Measurements from ENCODE around the gene UNC13B. TPM values are rescaled to one million over a fixed set of nuclear protein-coding genes. Genes with fewer than 3 reads are reported as not detected.

The UNC13B gene
- total and polyA plus RNA-seq, 2 of the 13 experiments (the other 11 are each of a cell fraction or from before 2014, with no cell fraction given), result 14.0 to 18.3 TPM

DNA sequence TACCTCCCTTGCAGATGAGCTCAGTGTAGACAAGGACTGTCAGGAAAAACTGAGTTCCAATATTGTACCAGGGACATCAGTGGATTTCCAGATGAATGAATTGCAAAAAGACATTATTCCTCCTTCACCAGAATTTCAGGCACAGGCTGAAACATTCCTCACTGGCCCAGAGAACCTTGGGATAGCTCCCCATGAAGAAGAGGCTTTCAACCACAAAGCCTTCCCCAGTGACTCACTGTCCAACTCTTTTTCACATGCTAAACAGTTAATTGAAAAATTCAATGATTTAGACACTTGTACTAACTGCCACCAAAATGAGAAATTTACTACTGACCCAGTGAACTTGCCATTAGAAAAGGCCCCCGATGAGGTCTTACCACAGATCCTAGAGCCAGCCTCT is 144.5 kb downstream of the UNC13B start:
- H3K27ac ChIP-seq (ENCODE audit: extremely low read length, insufficient read depth, low read length), result no peak overlapping the region
- no peak overlapping the region for H3K4me3 ChIP-seq (replicated peaks in 1 of 3; ENCODE audit: insufficient read depth in 1 of 3, low read depth in 2 of 3, low read length in 3 of 3)
- H3K9me3 ChIP-seq (ENCODE audit: low read length), result no peaks in the 10 kb centered on the region
- H3K4me2 ChIP-seq (ENCODE audit: low read depth, low read length), result no peak overlapping the region
- ChIA-PET POLR2A (no interaction called here), CTCF (ENCODE audit: low intra/inter-chr PET ratio, low total read pairs) (no interaction called here)
- WGBS (ENCODE audit: low lambda C conversion rate), result 100% methylated on average over 1 of the region's 1 CpG
- no peaks in the 10 kb centered on the region for H4K20me1 ChIP-seq (ENCODE audit: insufficient read depth, low read length)
- no peak overlapping the region for H2AFZ ChIP-seq (ENCODE audit: low read length)
- peaks cover 16% of the 10 kb centered on the region for H3K4me1 ChIP-seq (ENCODE audit: insufficient read depth, low read length)
- FAIRE-seq, result no peak
- H3K9ac ChIP-seq (ENCODE audit: insufficient read depth, low read depth, low read length), result no peak overlapping the region
- no peak for ATAC-seq
- H3K79me2 ChIP-seq (ENCODE audit: insufficient read depth, low read length), result no peaks in the 10 kb centered on the region
- H3K36me3 ChIP-seq (replicated peaks in 1 of 2; ENCODE audit: control insufficient read depth in 1 of 2, insufficient read depth in 2 of 2, low read length in 2 of 2), result peaks cover 2 to 5% of the 10 kb centered on the region in 2 experiments; a peak in 2 of 5 replicates
- TF ChIP-seq FOSL1 (CRISPR knock-in tag; IDR thresholded peaks at IDR 0.05; ENCODE audit: borderline replicate concordance) (no peak), RFX5 (IDR thresholded peaks at IDR 0.05; ENCODE audit: low read depth, low read length) (no peak), STAG1 (CRISPR knock-in tag; IDR thresholded peaks at IDR 0.05) (no peak), ZNF138 (CRISPR knock-in tag; IDR thresholded peaks at IDR 0.05; ENCODE audit: low read depth) (no peak)
- TF ChIP-seq, protein P1, sequence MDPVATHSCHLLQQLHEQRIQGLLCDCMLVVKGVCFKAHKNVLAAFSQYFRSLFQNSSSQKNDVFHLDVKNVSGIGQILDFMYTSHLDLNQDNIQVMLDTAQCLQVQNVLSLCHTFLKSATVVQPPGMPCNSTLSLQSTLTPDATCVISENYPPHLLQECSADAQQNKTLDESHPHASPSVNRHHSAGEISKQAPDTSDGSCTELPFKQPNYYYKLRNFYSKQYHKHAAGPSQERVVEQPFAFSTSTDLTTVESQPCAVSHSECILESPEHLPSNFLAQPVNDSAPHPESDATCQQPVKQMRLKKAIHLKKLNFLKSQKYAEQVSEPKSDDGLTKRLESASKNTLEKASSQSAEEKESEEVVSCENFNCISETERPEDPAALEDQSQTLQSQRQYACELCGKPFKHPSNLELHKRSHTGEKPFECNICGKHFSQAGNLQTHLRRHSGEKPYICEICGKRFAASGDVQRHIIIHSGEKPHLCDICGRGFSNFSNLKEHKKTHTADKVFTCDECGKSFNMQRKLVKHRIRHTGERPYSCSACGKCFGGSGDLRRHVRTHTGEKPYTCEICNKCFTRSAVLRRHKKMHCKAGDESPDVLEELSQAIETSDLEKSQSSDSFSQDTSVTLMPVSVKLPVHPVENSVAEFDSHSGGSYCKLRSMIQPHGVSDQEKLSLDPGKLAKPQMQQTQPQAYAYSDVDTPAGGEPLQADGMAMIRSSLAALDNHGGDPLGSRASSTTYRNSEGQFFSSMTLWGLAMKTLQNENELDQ (CRISPR knock-in tag; IDR thresholded peaks at IDR 0.05; ENCODE audit: borderline replicate concordance), result no peak
- TF ChIP-seq, protein P2, sequence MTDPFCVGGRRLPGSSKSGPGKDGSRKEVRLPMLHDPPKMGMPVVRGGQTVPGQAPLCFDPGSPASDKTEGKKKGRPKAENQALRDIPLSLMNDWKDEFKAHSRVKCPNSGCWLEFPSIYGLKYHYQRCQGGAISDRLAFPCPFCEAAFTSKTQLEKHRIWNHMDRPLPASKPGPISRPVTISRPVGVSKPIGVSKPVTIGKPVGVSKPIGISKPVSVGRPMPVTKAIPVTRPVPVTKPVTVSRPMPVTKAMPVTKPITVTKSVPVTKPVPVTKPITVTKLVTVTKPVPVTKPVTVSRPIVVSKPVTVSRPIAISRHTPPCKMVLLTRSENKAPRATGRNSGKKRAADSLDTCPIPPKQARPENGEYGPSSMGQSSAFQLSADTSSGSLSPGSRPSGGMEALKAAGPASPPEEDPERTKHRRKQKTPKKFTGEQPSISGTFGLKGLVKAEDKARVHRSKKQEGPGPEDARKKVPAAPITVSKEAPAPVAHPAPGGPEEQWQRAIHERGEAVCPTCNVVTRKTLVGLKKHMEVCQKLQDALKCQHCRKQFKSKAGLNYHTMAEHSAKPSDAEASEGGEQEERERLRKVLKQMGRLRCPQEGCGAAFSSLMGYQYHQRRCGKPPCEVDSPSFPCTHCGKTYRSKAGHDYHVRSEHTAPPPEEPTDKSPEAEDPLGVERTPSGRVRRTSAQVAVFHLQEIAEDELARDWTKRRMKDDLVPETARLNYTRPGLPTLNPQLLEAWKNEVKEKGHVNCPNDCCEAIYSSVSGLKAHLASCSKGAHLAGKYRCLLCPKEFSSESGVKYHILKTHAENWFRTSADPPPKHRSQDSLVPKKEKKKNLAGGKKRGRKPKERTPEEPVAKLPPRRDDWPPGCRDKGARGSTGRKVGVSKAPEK (CRISPR knock-in tag; IDR thresholded peaks at IDR 0.05; ENCODE audit: borderline replicate concordance), result no peak
- TF ChIP-seq, protein P3, sequence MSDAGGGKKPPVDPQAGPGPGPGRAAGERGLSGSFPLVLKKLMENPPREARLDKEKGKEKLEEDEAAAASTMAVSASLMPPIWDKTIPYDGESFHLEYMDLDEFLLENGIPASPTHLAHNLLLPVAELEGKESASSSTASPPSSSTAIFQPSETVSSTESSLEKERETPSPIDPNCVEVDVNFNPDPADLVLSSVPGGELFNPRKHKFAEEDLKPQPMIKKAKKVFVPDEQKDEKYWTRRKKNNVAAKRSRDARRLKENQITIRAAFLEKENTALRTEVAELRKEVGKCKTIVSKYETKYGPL (CRISPR knock-in tag; IDR thresholded peaks at IDR 0.05), result no peak
- TF ChIP-seq, protein P4, sequence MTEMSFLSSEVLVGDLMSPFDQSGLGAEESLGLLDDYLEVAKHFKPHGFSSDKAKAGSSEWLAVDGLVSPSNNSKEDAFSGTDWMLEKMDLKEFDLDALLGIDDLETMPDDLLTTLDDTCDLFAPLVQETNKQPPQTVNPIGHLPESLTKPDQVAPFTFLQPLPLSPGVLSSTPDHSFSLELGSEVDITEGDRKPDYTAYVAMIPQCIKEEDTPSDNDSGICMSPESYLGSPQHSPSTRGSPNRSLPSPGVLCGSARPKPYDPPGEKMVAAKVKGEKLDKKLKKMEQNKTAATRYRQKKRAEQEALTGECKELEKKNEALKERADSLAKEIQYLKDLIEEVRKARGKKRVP (CRISPR knock-in tag; IDR thresholded peaks at IDR 0.05), result no peak
- TF ChIP-seq, protein P5, sequence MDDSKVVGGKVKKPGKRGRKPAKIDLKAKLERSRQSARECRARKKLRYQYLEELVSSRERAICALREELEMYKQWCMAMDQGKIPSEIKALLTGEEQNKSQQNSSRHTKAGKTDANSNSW (CRISPR knock-in tag; IDR thresholded peaks at IDR 0.05; ENCODE audit: borderline replicate concordance), result no peak
- intact Hi-C loops (cut with micrococcal nuclease; ENCODE audit: unreplicated experiment) (no loop called here), in situ Hi-C loops (cut with HindIII; ENCODE audit: extremely low pct_ligation_motif_present, low pct_unique_long_range_greater_than_20kb) (no loop called here)
- no TSS peak for BruUV-seq (replicated peaks)
- no peaks in the 10 kb centered on the region for H3K27me3 ChIP-seq (ENCODE audit: control insufficient read depth in 1 of 2, insufficient read depth in 2 of 2, low read length in 2 of 2)
- no peak for DNase-seq (ENCODE audit: low spot score)
